ENCODE measurements around the gene CD82.
A peak's percentile ranks its signal among the peaks of the same experiment; 100 is the strongest.

Gene CD82, protein sequence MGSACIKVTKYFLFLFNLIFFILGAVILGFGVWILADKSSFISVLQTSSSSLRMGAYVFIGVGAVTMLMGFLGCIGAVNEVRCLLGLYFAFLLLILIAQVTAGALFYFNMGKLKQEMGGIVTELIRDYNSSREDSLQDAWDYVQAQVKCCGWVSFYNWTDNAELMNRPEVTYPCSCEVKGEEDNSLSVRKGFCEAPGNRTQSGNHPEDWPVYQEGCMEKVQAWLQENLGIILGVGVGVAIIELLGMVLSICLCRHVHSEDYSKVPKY

DNA sequence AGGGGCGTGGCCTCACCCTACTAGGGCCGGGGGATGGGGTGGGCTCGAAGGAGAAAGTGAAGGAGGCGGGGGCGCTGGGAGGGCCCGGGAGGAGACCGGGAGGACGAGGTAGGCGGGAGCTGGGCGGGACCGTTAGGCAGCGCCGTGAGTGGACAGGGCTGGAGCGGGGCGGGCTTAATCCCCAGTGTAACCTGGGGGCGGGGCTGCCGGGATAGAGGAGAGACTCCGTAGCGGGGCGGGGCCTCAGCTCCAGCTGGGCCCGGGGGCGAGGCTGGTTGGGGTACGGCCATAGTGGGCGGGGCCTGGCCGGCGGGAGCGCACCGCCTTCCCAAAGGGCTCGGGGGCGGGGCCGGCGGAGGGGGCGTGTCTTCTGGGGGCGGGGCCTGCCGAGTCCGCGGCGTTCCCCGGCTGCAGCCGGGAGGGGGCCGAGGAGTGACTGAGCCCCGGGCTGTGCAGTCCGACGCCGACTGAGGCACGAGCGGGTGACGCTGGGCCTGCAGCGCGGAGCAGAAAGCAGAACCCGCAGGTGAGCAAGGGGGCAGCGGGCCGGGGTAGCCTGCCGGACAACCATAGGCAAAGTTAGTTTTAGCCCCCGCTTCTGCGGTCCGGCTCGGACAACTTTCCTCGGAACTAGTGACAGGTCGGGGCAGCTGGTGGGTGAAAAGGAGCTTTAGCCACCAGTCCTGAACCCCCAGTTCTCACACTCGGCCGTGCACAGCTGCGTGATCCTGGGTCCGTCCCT is at the start of gene CD82:
Gene CD82, plus strand, starts transcription at position 453 of the 742 bp plus-strand sequence. CDS start 29,000 bp downstream, outside the sequence.
- DNase-seq = peak; percentile 100

DNA sequence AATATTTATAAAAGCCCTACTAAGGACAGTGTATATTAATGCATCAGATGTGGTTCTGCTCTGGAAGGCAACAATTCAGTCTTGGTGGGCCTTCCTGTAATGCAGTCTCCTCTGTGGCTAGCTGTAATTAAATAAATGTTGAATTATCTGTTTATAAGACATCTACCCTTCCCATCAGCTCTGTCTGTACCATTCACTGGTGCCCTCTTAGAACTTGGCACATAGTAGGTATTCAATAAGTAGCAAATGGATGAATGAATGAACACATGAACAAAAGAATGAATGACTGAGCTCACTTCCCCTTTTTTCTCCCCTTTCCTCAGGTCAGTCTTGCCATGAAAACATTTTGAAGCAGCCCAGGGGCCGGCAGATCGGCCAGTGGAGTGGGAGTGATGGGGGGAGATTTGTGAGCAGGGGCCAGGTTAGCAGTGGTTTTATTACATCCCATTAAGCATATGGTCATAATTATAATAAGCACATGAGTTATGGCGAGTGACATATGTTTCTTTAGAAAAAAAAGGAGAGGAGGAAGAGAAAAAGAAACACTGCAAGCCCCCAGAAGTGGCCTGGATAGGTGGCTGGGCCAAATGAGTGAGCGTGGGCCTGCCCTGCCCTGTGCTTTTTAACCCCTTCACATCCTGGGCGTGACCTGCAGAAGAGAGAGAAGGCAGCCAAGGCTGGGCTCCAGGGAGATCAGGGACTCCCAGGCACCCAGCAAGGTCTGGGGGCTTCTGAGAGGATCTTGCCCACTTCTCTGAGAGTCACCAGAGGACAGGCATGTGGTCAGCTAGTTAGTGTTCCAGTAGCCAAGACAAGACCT is 48.6 kb upstream of the CD82 start:
- no peak for DNase-seq

- no peak for DNase-seq
Observed at GRCh38 chr11:44517541-44517940, 47.9 kb upstream of the CD82 start.

- no peak for DNase-seq
Observed at GRCh38 chr11:44518968-44519550, 46.4 kb upstream of the CD82 start.

DNA sequence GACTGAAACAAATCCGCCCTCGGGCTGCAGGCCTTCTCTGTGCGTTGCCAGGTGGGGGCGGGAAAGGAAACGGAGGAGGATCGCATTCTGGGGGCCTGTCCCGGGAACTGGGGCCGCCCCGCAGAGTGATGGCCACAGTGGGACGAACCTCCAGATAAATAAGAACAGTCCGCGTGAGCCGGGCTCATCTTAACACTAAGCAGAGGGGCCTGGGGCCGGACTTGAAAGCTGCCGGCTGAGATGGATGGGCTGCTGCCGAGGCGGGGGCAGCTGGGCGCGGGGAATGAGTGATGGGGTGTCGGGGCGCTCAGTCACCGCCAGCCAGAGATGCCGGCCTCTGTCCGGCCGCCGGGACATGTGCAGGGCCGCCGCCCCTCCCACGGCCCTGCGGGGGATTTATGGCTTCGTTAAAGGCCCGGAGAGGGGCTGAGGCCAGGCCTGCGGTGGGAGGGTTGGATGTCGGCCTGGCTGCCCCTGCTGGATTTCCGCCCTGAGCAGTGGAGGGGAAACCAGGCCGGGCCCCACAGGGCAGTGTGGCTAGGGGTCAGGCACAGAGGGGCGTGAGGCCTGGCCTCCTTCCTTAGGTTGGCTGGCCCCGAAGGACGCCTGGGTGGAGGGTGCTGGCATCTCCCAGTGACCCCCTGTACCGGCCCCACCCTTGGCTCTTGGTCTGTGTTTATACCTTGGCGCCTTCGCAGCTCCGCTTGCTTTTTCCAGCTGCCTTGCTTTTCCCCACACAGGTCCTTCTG is 45.3 kb upstream of the CD82 start:
- no peak for DNase-seq

GRCh38 chr11:44521148-44521547 is 44.3 kb upstream of the CD82 start:
- no peak for DNase-seq

- DNase-seq = no peak
Observed at GRCh38 chr11:44522294-44522693, 43.2 kb upstream of the CD82 start.

DNA sequence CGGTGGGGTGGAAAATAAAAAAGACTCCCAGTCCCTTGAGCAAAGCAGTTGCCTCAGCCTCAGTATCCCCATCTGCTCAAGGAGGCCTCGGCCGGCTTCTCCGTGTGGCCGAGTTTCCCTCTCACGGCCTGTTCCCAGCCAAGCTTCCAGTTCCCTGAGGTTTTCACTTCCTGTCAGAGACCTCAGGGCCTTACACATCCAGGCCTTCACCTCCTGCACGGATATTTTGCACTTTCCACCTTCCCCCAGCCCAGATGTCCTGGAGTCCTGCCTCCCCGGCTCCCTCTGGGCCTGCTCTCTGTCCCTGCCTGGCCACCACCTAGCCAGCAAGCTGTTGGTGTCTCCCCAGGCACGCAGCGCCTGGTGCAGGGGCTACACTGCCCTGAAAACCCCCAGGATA is 41.1 kb upstream of the CD82 start:
- no peak for DNase-seq

GRCh38 chr11:44524751-44525201 is 40.7 kb upstream of the CD82 start:
- DNase-seq = no peak

DNA sequence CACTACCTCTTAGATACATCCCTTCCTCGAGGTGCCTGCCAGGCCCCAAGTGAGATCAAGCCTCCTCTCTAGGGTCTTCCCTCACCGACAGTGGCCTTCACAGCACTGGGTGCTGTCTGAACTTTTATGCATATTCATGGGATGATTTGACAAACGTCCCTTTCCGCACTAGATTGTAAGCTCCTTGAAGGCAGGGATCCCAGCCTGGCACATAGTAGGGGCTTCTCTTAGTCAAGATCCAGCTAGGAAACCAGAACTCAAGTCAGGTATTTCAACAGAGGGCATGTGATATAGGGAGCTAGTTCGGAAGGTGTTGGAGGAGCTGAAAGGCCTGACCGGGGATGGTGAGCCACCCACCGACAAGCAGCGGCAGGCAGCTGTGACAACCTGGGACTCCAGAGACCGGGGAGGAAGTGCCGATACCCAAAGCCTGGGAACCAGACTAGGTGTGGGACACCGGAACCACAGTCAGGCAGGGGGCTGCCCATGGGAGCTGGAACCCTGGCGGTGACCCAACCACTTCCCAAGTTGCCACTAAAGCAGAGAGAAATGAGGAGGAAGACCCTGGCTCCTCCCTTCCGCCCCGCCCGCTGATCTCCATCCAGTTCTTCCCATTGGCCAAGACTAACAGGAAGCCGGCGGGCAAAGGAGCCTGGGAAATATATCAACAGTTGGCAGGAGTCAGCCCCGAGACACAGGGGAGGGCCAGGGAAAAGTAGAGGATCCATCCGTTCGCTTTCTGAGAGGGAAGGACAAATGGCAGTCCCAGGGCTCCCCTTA is 39.8 kb upstream of the CD82 start:
- no peak for DNase-seq

GRCh38 chr11:44526438-44526837 is 39.0 kb upstream of the CD82 start:
- DNase-seq = no peak

GRCh38 chr11:44527476-44527875 is 38.0 kb upstream of the CD82 start:
- no peak for DNase-seq

DNA sequence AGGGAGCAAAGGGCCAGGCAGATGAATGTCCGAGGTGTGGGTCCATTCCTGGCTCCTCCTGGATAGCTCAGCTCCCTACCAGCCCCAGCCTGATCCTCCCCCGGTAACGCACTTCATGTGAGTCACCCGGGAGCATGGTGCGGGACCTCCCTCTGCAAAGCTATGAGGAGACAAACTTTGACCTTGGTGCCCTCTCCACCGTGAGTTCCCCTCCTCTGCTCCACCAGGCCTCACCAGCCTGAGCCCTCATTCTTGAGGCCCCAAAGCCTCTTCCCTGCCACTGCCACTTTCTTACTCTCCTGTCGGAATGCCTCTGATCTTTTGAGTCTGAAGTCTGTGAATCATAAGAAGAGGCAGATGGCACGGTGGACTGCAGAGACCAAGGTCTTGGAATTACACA is 37.4 kb upstream of the CD82 start:
- DNase-seq = no peak

DNA sequence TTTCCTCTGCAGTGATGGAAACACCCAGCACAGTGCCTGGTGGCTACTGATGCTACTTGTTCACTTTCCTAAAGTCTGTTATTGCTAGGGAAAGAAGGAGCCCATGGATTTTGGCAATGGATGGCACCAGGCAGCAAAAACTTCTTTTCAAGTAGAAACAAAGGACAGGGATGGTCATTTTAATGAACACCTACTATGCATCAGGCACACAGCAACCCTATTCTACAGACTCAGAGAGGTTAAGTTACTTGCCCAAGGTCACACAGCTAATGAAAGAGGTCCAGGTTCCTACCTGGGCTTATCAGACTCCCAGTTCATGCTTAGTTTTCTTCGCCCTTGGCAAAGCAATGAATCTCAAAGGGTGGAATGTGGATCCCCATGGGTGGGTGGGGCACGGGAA is 36.9 kb upstream of the CD82 start:
- no peak for DNase-seq

- DNase-seq = peak; percentile 67
Observed at GRCh38 chr11:44529895-44530412, 35.5 kb upstream of the CD82 start.

GRCh38 chr11:44530413-44531115 is 34.9 kb upstream of the CD82 start:
- DNase-seq = peak; percentile 87

DNA sequence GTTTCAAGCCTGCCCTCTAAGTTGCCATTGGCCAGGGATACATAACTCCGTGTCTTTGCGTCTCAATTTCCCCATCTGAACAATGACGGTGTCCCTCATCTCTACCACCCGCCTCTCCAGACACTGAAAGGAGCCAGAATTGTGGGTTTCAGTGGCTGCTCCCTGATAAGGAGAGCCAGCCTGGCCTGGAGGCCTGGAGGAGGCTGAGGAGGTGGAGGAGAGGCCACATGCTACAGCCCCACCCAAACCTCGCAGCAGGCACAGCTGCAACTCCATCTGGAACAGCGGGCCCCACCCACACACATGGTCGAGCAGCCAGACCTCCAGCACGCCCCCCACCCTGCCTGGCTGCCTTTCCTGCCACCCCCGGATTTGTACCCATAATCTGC is 34.4 kb upstream of the CD82 start:
- DNase-seq = no peak

DNA sequence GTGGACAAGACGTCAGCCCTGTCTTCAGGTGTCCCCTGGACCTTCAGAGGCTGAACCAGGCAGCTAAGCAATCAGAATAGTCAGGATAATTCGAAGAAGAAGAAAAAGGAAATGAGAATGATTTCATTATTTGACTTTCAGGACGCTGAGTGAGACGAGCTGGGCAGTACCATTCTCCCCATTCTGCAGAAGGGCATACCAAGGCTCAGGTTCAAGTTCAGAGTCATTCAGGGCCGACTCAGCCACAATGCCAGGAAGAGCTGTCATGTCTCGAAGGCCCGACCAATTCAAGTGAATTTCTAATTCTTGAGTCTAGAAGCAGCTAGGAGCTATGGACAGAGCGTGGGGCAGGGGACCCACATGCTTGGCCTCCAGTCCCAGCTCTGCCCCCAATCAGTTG is 33.8 kb upstream of the CD82 start:
- peak; percentile 17 for DNase-seq

DNA sequence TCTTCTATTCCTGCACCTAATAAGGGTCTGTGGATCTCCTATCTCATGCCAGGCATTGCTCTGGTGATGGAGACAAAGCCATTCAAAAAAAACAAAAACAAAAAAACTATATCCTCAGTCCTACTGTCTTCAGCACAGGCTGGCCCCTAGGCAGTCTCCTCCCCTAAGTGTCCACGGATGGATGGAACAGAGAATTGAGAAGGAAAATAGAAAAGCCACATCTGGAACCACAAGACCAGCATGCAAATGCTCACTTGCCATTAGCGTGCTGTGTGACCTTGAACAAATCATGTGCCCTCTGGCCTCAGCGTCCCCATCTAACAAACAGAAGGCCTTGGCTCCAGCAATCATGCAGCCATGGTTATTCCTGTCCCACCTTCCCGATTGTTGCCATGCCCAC is 32.7 kb upstream of the CD82 start:
- no peak for DNase-seq

DNA sequence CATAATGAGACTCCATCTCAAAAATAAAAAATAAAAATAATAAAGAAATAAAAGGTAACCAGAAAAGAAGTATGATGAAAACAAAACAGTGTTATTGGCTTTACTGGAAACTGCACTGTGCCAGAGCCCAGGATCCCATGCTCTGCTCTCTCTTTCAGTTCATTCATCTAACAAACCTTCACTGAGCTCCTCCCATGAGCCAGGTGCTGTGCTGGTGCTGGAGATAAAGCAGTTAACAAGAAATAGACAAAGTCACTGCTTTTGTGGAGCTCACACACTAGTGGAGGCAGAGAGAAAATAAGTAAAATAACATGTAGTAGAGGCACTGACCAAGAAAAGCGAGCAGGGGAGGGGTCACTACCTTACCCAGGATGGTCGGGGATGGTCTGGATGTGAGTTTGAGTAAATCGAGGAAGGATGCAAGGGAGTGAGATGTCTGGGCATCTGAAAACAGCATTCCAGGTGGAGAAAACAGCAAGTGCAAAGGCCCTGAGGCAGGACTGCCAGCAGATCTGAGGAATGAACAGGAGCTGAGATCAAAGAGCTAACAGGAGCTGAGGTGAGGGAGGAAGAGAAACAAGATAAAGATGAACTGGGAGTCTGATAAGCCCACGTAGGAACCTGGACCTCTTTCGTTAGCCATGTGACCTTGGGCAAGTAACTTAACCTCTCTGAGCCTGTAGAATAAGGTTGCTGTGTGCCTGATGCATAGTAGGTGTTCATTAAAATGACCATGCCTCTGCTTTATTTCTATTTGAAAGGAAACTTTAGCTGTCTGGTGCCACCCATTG is 31.3 kb upstream of the CD82 start:
- DNase-seq = no peak

Data from inflammatory macrophage treated with lipopolysaccharide for 4 hours (primary cell).